Keratinocyte (primary cell): ENCODE results near the gene PAN2. TPM values are rescaled to one million over a fixed set of nuclear protein-coding genes. Genes with fewer than 3 reads are reported as not detected.

Source experiments
- DNase-seq: peaks from one replicate; pipeline ENCODE4 v3.0.0-alpha.2; 2011; ENCODE audit warnings: low read depth, missing footprints, low spot score
- FAIRE-seq: peaks from 2 replicates; lab custom pipeline; 2011; peaks lifted over from hg19 to GRCh38; lab: Jason Lieb, UNC
- H2AFZ ChIP-seq: 2 replicates; pipeline ENCODE4 v1.6.0; 2012; ENCODE audit warnings: low read length, control low read depth, inconsistent platforms; ENCODE audit not compliant: control insufficient read depth
- H3K27ac ChIP-seq: 2 replicates; pipeline ENCODE4 v1.5.1; 2011; ENCODE audit warnings: low read length; ENCODE audit not compliant: control insufficient read depth, insufficient read depth
- H3K27me3 ChIP-seq: 3 replicates; pipeline ENCODE4 v1.6.0; 2011; ENCODE audit warnings: low read length; ENCODE audit not compliant: control insufficient read depth, insufficient read depth; ENCODE audit errors: extremely low read depth
- H3K36me3 ChIP-seq, 2 experiments: 2 replicates in 1 of 2; 3 replicates in 1 of 2; pipeline ENCODE4 v1.5.1; 2011; ENCODE audit warnings: low read length in 2 of 2, mild to moderate bottlenecking in 1 of 2; ENCODE audit not compliant: control insufficient read depth in 2 of 2, insufficient read depth in 2 of 2; ENCODE audit errors: extremely low read depth in 1 of 2
- H3K4me1 ChIP-seq: 3 replicates; pipeline ENCODE4 v1.5.1; 2011; ENCODE audit warnings: low read length; ENCODE audit not compliant: control insufficient read depth, insufficient read depth; ENCODE audit errors: extremely low read depth
- H3K4me2 ChIP-seq: 3 replicates; pipeline ENCODE4 v1.6.0; 2011; ENCODE audit warnings: low read depth, low read length; ENCODE audit not compliant: control insufficient read depth, insufficient read depth; ENCODE audit errors: extremely low read depth
- H3K4me3 ChIP-seq, 3 experiments: fragments of 200-600 bp in 1 of 3; sonication (generic) in 1 of 3; 2 replicates in 2 of 3; 3 replicates in 1 of 3; pipeline ENCODE4 v1.5.1; 2011 to 2016; ENCODE audit warnings: low read length in 3 of 3, mild to moderate bottlenecking in 3 of 3, control low read depth in 2 of 3, inconsistent platforms in 1 of 3, low read depth in 1 of 3, mixed read lengths in 1 of 3, mixed run types in 1 of 3, moderate library complexity in 1 of 3; ENCODE audit not compliant: control insufficient read depth in 2 of 3, insufficient read depth in 2 of 3; ENCODE audit errors: extremely low read depth in 1 of 3
- H3K79me2 ChIP-seq: 2 replicates; pipeline ENCODE4 v1.6.0; 2012; ENCODE audit warnings: low read length; ENCODE audit not compliant: control insufficient read depth, insufficient read depth
- H3K9ac ChIP-seq: 3 replicates; pipeline ENCODE4 v1.6.0; 2011; ENCODE audit warnings: low read length; ENCODE audit not compliant: control insufficient read depth, insufficient read depth; ENCODE audit errors: extremely low read depth
- H3K9me1 ChIP-seq: 3 replicates; pipeline ENCODE4 v1.6.0; 2011; ENCODE audit warnings: low read length; ENCODE audit not compliant: control insufficient read depth, insufficient read depth; ENCODE audit errors: extremely low read depth
- H3K9me3 ChIP-seq: 2 replicates; pipeline ENCODE4 v1.5.1; 2012; ENCODE audit warnings: low read depth, low read length; ENCODE audit not compliant: control insufficient read depth
- H4K20me1 ChIP-seq: 3 replicates; pipeline ENCODE4 v1.6.0; 2011; ENCODE audit warnings: low read length; ENCODE audit not compliant: control insufficient read depth, insufficient read depth; ENCODE audit errors: extremely low read depth
- EZH2 ChIP-seq: IDR thresholded peaks from one replicate; pipeline ENCODE4 v1.6.1; 2012; ENCODE audit warnings: inconsistent platforms, mild to moderate bottlenecking, low read length, moderate library complexity
- dilution Hi-C: fragments of 300-500 bp; cut with MboI; formaldehyde crosslinking; loops from one replicate; pipeline ENCODE4 v1.7.0; 2020; ENCODE audit warnings: low sequenced_read_pairs; ENCODE audit not compliant: extremely low pct_ligation_motif_present
- polyA plus RNA-seq, 5 experiments: library from polyadenylated mRNA; depleted of rRNA in 3 of 5; stranded (reverse) in 3 of 5; stranded (forward) in 1 of 5; unstranded in 1 of 5; fragments of >200 nt; gene quantifications; 1 replicate in 1 of 5; 2 replicates in 3 of 5; 3 replicates in 1 of 5; pipeline versions ENCODE4 v1.2.1 to v1.2.3, GENCODE V29; 2011 to 2012; ENCODE audit warnings: missing spikeins in 2 of 5, low read depth in 1 of 5, low replicate concordance in 1 of 5
- TF ChIP-seq, protein P1 (sequence below), 3 experiments: IDR thresholded peaks in 1 of 3; conservative IDR thresholded peaks in 1 of 3; optimal IDR thresholded peaks in 1 of 3; 2 replicates in 2 of 3; 3 replicates in 1 of 3; pipeline versions ENCODE3 to v1.5.1; 2011; ENCODE audit warnings: low read length in 3 of 3, mild to moderate bottlenecking in 3 of 3, moderate library complexity in 2 of 3, control low read depth in 1 of 3, inconsistent platforms in 1 of 3; ENCODE audit not compliant: insufficient read depth in 2 of 3; ENCODE audit errors: extremely low read depth in 1 of 3

PAN2 gene
- polyA plus RNA-seq, 1 donor (not counting 4 experiments of a cell fraction or from before 2014, with no cell fraction given), result 26.3 TPM

DNA sequence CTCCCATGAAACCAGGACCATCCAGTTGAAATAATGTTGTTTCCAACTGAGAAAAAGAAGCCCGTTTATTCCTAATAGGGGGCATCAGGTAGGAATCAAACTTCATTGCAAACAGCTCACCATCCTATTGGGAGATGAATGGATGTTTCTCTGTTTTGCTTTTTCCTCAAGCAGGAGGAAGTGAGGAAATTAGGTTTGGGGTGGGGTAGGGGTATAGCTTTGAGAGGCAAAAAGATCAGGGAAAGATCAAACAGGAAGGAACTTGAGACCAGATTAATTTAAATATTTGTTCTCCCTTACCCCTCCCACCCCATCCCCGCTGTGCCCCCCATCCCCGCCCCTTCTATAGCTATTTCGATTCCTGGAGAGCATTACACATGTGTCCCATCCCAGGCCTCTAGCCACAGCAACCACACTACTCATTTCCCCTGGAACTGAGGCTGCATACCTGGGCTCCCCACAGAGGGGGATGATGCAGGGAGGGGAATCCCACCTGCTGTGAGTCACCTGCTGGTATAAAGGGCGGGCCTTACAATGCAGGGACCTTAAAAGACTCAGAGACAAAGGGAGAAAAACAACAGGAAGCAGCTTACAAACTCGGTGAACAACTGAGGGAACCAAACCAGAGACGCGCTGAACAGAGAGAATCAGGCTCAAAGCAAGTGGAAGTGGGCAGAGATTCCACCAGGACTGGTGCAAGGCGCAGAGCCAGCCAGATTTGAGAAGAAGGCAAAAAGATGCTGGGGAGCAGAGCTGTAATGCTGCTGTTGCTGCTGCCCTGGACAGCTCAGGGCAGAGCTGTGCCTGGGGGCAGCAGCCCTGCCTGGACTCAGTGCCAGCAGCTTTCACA lies 4.7 kb upstream of the PAN2 start, which contains the start of gene IL23A:
IL23A (plus strand) TSS at position 577 of the 850 bp plus-strand sequence; CDS start at position 738, 161 bp downstream.
- Histone ChIP-seq H3K4me3 (peak within 1 kb of the TSS in 2 of 3 experiments; percentile 4 to 25), H3K79me2 (no peaks in the 10 kb centered on the region), H3K27me3 (no peaks in the 10 kb centered on the region), H3K9me1 (no peaks in the 10 kb centered on the region), H4K20me1 (no peaks in the 10 kb centered on the region), H3K9me3 (no peaks in the 10 kb centered on the region), H3K4me1 (peaks cover 22% of the 10 kb centered on the region), H3K4me2 (peak within 1 kb of the TSS; percentile 74), H3K27ac (peak within 1 kb of the TSS; percentile 91), H3K9ac (peak within 1 kb of the TSS; percentile 74), H2AFZ (peak within 1 kb of the TSS; percentile 79), H3K36me3 (peaks cover 6 to 13% of the 10 kb centered on the region in 2 experiments)
- peak; percentile 69 for FAIRE-seq
- dilution Hi-C loops, result no loop called here
- DNase-seq, result peak; percentile 90
- TF ChIP-seq, protein P1, sequence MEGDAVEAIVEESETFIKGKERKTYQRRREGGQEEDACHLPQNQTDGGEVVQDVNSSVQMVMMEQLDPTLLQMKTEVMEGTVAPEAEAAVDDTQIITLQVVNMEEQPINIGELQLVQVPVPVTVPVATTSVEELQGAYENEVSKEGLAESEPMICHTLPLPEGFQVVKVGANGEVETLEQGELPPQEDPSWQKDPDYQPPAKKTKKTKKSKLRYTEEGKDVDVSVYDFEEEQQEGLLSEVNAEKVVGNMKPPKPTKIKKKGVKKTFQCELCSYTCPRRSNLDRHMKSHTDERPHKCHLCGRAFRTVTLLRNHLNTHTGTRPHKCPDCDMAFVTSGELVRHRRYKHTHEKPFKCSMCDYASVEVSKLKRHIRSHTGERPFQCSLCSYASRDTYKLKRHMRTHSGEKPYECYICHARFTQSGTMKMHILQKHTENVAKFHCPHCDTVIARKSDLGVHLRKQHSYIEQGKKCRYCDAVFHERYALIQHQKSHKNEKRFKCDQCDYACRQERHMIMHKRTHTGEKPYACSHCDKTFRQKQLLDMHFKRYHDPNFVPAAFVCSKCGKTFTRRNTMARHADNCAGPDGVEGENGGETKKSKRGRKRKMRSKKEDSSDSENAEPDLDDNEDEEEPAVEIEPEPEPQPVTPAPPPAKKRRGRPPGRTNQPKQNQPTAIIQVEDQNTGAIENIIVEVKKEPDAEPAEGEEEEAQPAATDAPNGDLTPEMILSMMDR (optimal IDR thresholded peaks at IDR 0.05 in 1 of 3, IDR thresholded peaks at IDR 0.05 in 1 of 3, conservative IDR thresholded peaks at IDR 0.05 in 1 of 3; ENCODE audit: extremely low read depth in 1 of 3, insufficient read depth in 2 of 3, low read length in 3 of 3), result no peak

DNA sequence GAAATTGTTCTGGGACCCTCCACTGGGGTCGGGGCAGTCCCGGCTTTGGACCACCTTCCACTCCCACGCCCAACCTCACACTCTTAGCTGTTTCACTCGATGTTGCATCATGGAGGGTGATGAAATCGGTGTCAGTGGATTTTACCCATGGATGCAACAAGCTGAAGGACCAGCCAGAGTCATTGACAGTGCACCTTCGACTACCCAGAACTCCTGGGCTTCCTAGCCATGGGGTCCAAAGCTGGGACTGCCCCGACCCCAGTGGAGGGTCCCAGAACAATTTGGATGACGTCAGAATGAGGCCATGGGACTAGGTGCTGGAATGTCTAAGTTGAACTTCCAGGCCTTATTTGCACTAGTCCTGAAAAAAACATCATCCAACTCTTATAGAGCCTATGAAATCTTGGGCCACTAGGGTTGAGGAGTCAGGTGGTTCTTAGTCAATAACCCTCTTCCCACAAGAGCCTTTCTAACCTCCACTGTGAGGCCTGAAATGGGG lies 4.0 kb upstream of the PAN2 start:
- H3K9ac ChIP-seq, result peak overlapping the region; percentile 53
- no peak for FAIRE-seq
- TF ChIP-seq EZH2, result no peak
- TF ChIP-seq, protein P1 (optimal IDR thresholded peaks at IDR 0.05 in 1 of 3, IDR thresholded peaks at IDR 0.05 in 1 of 3, conservative IDR thresholded peaks at IDR 0.05 in 1 of 3; ENCODE audit: extremely low read depth in 1 of 3, insufficient read depth in 2 of 3, low read length in 3 of 3), result no peak
- H4K20me1 ChIP-seq, result no peaks in the 10 kb centered on the region
- H3K4me2 ChIP-seq, result peak overlapping the region; percentile 57
- H3K4me3 ChIP-seq, result no peak overlapping the region
- H3K9me3 ChIP-seq, result no peaks in the 10 kb centered on the region
- peaks cover 29% of the 10 kb centered on the region for H3K4me1 ChIP-seq
- H3K27ac ChIP-seq, result peak overlapping the region; percentile 89
- no peaks in the 10 kb centered on the region for H3K27me3 ChIP-seq
- H3K79me2 ChIP-seq, result peaks cover 2% of the 10 kb centered on the region
- DNase-seq, result no peak
- dilution Hi-C loops, result no loop called here
- H3K9me1 ChIP-seq, result no peaks in the 10 kb centered on the region
- H3K36me3 ChIP-seq, result peaks cover 0 to 7% of the 10 kb centered on the region in 2 experiments
- H2AFZ ChIP-seq, result no peak overlapping the region
